Thymus (tissue), 11 donors: ENCODE results near the gene SRXN1. TPM values are rescaled to one million over a fixed set of nuclear protein-coding genes. Genes with fewer than 3 reads are reported as not detected.

Experiments
- DNase-seq, 9 donors: peaks; one replicate each; pipeline ENCODE4 v3.0.0-alpha.2; 2013; ENCODE audit warnings: low spot score in 9 of 9, low read depth in 6 of 9, missing footprints in 1 of 9
- H3K27ac ChIP-seq, 2 donors: one replicate each; pipeline ENCODE4 v1.5.1; 2013; ENCODE audit warnings: control low read depth in 1 of 2, low read depth in 1 of 2, low read length in 1 of 2, mild to moderate bottlenecking in 1 of 2, moderate library complexity in 1 of 2
- H3K27me3 ChIP-seq, 2 donors: one replicate each; pipeline ENCODE4 v1.5.1; 2013; ENCODE audit warnings: low read length in 1 of 2; ENCODE audit not compliant: control insufficient read depth in 2 of 2, insufficient read depth in 1 of 2
- H3K36me3 ChIP-seq, 2 donors: one replicate each; pipeline ENCODE4 v1.5.1; 2013; ENCODE audit warnings: low read length in 1 of 2, mild to moderate bottlenecking in 1 of 2, moderate library complexity in 1 of 2; ENCODE audit not compliant: control insufficient read depth in 2 of 2, insufficient read depth in 2 of 2
- H3K4me1 ChIP-seq, 2 donors: one replicate each; pipeline ENCODE4 v1.5.1; 2013; ENCODE audit warnings: low read length in 2 of 2; ENCODE audit not compliant: control insufficient read depth in 2 of 2, insufficient read depth in 2 of 2
- H3K4me3 ChIP-seq, 2 donors: one replicate each; pipeline ENCODE4 v1.5.1; 2013; ENCODE audit warnings: low read length in 2 of 2, control low read depth in 1 of 2, mild to moderate bottlenecking in 1 of 2
- H3K9me3 ChIP-seq, 2 donors: one replicate each; pipeline ENCODE4 v1.5.1; 2013; ENCODE audit warnings: low read length in 1 of 2, mild to moderate bottlenecking in 1 of 2; ENCODE audit not compliant: control insufficient read depth in 2 of 2, insufficient read depth in 1 of 2
- WGBS: extraction: QIAGEN DNeasy Blood & Tissue Kit; methylation state at CpG from one replicate; pipeline ENCODE4 v1.1.7; 2013; 5-methylcytosine and 5-hydroxymethylcytosine counted together
- polyA plus RNA-seq: library from polyadenylated mRNA; stranded (reverse); fragments of 200-250 nt; gene quantifications from one replicate; pipeline ENCODE4 v1.2.3, GENCODE V29; 2013
- total RNA-seq: library from RNA; stranded (reverse); fragments of 120-200 nt; gene quantifications from one replicate; pipeline ENCODE4 v1.2.4, GENCODE V29; 2013
- donor health status: healthy.

SRXN1 gene
- total and polyA plus RNA-seq, 2 donors, result 3.5 to 10.8 TPM

DNA sequence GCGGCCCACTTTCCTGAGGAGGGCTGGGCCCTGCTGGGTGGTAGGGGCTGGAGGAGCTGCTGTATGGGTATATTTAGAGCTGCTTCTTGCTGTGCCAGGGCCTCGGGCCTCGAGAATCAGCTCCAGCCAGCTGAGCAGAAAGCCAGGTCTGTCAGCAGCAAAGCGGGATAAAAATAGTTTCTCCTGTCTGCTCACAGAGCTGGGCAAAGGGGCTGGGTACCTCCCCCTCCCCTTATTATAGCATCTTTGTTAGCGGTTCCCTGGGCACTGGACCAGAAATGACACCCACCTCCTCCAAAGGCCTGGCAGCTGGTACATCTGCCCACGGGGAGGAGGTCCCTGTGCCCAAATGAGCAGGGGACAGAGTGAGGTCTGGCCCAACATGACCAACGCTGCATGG, 16.6 kb upstream of the SRXN1 start:
- WGBS, result 91% methylated on average over 7 of the region's 7 CpGs
- H3K4me3 ChIP-seq, result no peak overlapping the region
- no peaks in the 10 kb centered on the region for H3K36me3 ChIP-seq
- H3K4me1 ChIP-seq, result no peaks in the 10 kb centered on the region
- no peak overlapping the region for H3K27ac ChIP-seq
- peaks cover 31 to 66% of the 10 kb centered on the region in 2 donors for H3K27me3 ChIP-seq
- no peaks in the 10 kb centered on the region for H3K9me3 ChIP-seq
- no peak for DNase-seq

GRCh38 chr20:668638-669037, 15.6 kb upstream of the SRXN1 start:
- peaks cover 0 to 2% of the 10 kb centered on the region in 2 donors for H3K9me3 ChIP-seq
- WGBS, result 92% methylated on average over 3 of the region's 3 CpGs
- no peak for DNase-seq
- peaks cover 36 to 64% of the 10 kb centered on the region in 2 donors for H3K27me3 ChIP-seq
- H3K36me3 ChIP-seq, result no peaks in the 10 kb centered on the region
- H3K27ac ChIP-seq, result no peak overlapping the region
- no peak overlapping the region for H3K4me3 ChIP-seq
- H3K4me1 ChIP-seq, result no peaks in the 10 kb centered on the region

DNA sequence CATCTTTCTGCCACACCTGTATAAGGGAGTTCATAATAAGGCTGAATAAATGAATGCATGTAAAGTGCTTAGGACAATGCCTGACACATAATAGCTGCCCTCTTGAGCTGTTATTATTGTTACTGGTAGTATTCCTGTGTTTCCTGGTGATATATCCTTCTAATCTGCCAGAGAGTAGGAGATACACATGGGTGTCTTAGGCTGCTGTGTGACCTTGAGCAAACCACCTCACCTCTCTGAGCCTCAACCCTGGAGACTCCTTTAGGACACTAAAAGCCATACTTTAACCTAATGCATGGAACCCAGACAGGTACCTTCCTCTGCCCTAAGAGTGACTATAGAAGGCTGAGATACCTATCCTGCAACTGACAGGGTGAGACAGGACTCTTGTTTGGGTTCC, 15.1 kb upstream of the SRXN1 start:
- Histone ChIP-seq H3K4me1 (no peaks in the 10 kb centered on the region), H3K27ac (no peak overlapping the region), H3K36me3 (no peaks in the 10 kb centered on the region), H3K4me3 (no peak overlapping the region), H3K27me3 (peaks cover 37 to 64% of the 10 kb centered on the region in 2 donors), H3K9me3 (peaks cover 0 to 3% of the 10 kb centered on the region in 2 donors)
- no peak for DNase-seq

DNA sequence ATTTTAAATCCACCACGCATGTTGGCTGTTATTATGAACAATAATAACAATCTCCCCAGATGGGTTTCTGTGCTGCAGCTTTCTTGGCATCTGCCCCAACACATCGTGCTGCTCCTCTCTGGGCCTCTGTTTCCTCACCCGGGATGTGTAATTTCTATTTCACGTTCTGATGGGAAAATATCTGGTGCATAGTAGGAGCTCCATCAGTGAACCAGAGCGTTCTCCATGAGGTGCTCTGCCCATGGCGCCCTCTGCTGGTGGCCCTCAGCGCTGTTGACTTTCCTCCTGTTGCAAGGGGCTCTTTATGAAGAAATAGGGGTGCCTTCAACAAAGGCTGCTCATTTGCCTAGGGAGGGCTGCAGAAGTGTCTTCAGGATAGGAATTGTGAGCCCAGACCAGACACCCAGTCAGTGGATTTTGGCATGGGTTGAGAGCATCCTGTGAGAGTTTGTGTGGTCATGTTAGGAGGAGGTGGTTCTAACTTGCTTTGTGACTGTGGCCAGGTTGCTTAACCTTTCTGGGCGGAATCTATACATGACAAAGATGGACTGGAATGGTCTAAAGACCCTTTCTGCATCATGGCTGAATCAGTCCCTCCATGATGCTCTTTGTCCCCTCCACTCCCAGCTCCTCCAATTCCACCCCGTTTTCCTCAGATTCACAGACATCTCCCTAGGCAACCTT, 14.5 kb upstream of the SRXN1 start:
- Histone ChIP-seq H3K36me3 (no peaks in the 10 kb centered on the region), H3K4me3 (no peak overlapping the region), H3K27me3 (peaks cover 41 to 65% of the 10 kb centered on the region in 2 donors), H3K27ac (no peak overlapping the region), H3K9me3 (peaks cover 0 to 3% of the 10 kb centered on the region in 2 donors), H3K4me1 (no peaks in the 10 kb centered on the region)
- peak in 3 of 9 donors; percentile 21 to 43 (median 26) for DNase-seq
- WGBS, result 41% methylated on average over 9 of the region's 9 CpGs

GRCh38 chr20:666877-667276, 13.9 kb upstream of the SRXN1 start:
- no peak for DNase-seq
- Histone ChIP-seq H3K4me1 (no peaks in the 10 kb centered on the region), H3K4me3 (no peak overlapping the region), H3K27ac (no peak overlapping the region), H3K27me3 (peaks cover 47 to 65% of the 10 kb centered on the region in 2 donors), H3K9me3 (peaks cover 0 to 3% of the 10 kb centered on the region in 2 donors), H3K36me3 (no peaks in the 10 kb centered on the region)
- WGBS, result 92% methylated on average over 4 of the region's 4 CpGs

GRCh38 chr20:665276-665675, 12.3 kb upstream of the SRXN1 start:
- H3K27ac ChIP-seq, result no peak overlapping the region
- no peaks in the 10 kb centered on the region for H3K36me3 ChIP-seq
- peaks cover 46 to 69% of the 10 kb centered on the region in 2 donors for H3K27me3 ChIP-seq
- H3K4me3 ChIP-seq, result no peak overlapping the region
- DNase-seq, result no peak
- WGBS, result 72% methylated on average over 6 of the region's 6 CpGs
- H3K9me3 ChIP-seq, result peaks cover 0 to 3% of the 10 kb centered on the region in 2 donors
- H3K4me1 ChIP-seq, result no peaks in the 10 kb centered on the region

DNA sequence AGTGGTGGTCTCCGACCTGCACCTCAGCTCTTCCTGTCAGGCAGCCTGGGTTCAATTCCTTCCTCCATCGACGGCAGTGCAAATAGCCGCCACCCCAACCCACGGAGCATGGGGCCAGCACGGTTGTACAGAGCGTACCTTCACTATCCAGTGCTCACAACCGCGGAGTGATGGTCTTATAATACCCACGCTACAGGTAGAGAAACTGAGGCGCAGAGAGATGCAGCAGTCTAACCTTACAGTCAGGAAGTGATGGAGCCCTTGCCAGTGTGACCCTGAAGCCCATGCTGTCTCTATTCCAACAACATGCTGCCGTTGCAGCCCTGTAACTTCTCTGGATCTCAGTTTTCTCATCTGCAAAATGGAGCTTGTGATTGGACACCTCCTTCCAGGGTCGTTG, 11.6 kb upstream of the SRXN1 start:
- no peaks in the 10 kb centered on the region for H3K4me1 ChIP-seq
- H3K9me3 ChIP-seq, result peaks cover 0 to 3% of the 10 kb centered on the region in 2 donors
- no peak for DNase-seq
- WGBS, result 34% methylated on average over 13 of the region's 13 CpGs
- H3K27me3 ChIP-seq, result peaks cover 48 to 67% of the 10 kb centered on the region in 2 donors
- no peak overlapping the region for H3K4me3 ChIP-seq
- H3K27ac ChIP-seq, result no peak overlapping the region
- H3K36me3 ChIP-seq, result no peaks in the 10 kb centered on the region

GRCh38 chr20:664151-664550, 11.2 kb upstream of the SRXN1 start:
- Histone ChIP-seq H3K4me3 (no peak overlapping the region), H3K36me3 (no peaks in the 10 kb centered on the region), H3K27me3 (peaks cover 48 to 67% of the 10 kb centered on the region in 2 donors), H3K27ac (no peak overlapping the region), H3K4me1 (no peaks in the 10 kb centered on the region), H3K9me3 (peaks cover 0 to 3% of the 10 kb centered on the region in 2 donors)
- DNase-seq, result no peak
- WGBS, result 9% methylated on average over 60 of the region's 60 CpGs

- Histone ChIP-seq H3K27me3 (peaks cover 48 to 67% of the 10 kb centered on the region in 2 donors), H3K4me1 (no peaks in the 10 kb centered on the region), H3K9me3 (peaks cover 0 to 3% of the 10 kb centered on the region in 2 donors), H3K4me3 (no peak overlapping the region), H3K36me3 (no peaks in the 10 kb centered on the region), H3K27ac (no peak overlapping the region)
- 8% methylated on average over 84 of the region's 84 CpGs for WGBS
- no peak for DNase-seq
Measured at GRCh38 chr20:663315-664090, 10.5 kb upstream of the SRXN1 start.
